H1 (cell line): ENCODE data around the gene GFI1B. TPM values are rescaled to one million over a fixed set of nuclear protein-coding genes. Genes with fewer than 3 reads are reported as not detected.

ENCODE experiments used
- BACH1 ChIP-seq: IDR thresholded peaks from 2 replicates; pipeline ENCODE4 v1.6.1; 2012; ENCODE audit warnings: low read length, improper control_type of control experiment
- BCL11A ChIP-seq, 2 experiments: IDR thresholded peaks; one replicate each; pipeline ENCODE4 v1.6.1; 2011; ENCODE audit warnings: low read depth in 2 of 2, low read length in 2 of 2, mild to moderate bottlenecking in 2 of 2
- CBX5 ChIP-seq: fragments of 300-800, 300-1000 bp; sonication (generic); IDR thresholded peaks from 2 replicates; pipeline ENCODE4 v1.7.1; 2016; ENCODE audit warnings: antibody characterized with exemption, low read length, low read depth
- CBX8 ChIP-seq: fragments of 300-800, 300-1000 bp; sonication (generic); IDR thresholded peaks from 2 replicates; pipeline ENCODE4 v1.7.1; 2016; ENCODE audit warnings: low read depth, low read length, borderline replicate concordance
- CEBPB ChIP-seq: IDR thresholded peaks from 2 replicates; pipeline ENCODE4 v1.6.1; 2012; ENCODE audit warnings: low read depth, low read length
- CTBP2 ChIP-seq: IDR thresholded peaks from 2 replicates; pipeline ENCODE4 v1.7.0; 2011; ENCODE audit warnings: borderline replicate concordance, mild to moderate bottlenecking, moderate library complexity, mixed read lengths, low read length; ENCODE audit not compliant: insufficient read depth, insufficient read length
- EP300 ChIP-seq, 2 experiments: IDR thresholded peaks; 1 replicate in 1 of 2; 2 replicates in 1 of 2; pipeline ENCODE4 v1.6.1; 2011 to 2012; ENCODE audit warnings: low read depth in 2 of 2, low read length in 2 of 2, mild to moderate bottlenecking in 2 of 2, borderline replicate concordance in 1 of 2, inconsistent platforms in 1 of 2, moderate library complexity in 1 of 2
- EZH2 ChIP-seq: fragments of 200-600 bp; sonication (generic); IDR thresholded peaks from 2 replicates; pipeline ENCODE4 v1.7.1; 2012; ENCODE audit warnings: low read depth, mild to moderate bottlenecking, moderate library complexity, low read length, inconsistent platforms; ENCODE audit not compliant: severe bottlenecking
- MAFK ChIP-seq: IDR thresholded peaks from 2 replicates; pipeline ENCODE4 v1.6.1; 2012; ENCODE audit warnings: low read depth, mild to moderate bottlenecking, improper control_type of control experiment, low read length
- NRF1 ChIP-seq: IDR thresholded peaks from 2 replicates; pipeline ENCODE4 v1.6.1; 2011; ENCODE audit warnings: mild to moderate bottlenecking, low read depth, low read length, improper control_type of control experiment
- POU5F1 ChIP-seq: IDR thresholded peaks from 2 replicates; pipeline ENCODE4 v1.6.1; 2011; ENCODE audit warnings: low read depth, mild to moderate bottlenecking, low read length, moderate library complexity
- RNF2 ChIP-seq: fragments of 200-900, 300-1000 bp; sonication (generic); IDR thresholded peaks from 2 replicates; pipeline ENCODE4 v1.7.1; 2016; ENCODE audit warnings: borderline replicate concordance, low read depth, mild to moderate bottlenecking, antibody characterized with exemption, low read length; ENCODE audit not compliant: poor library complexity, severe bottlenecking; ENCODE audit errors: missing control alignments
- RXRA ChIP-seq: IDR thresholded peaks from 2 replicates; pipeline ENCODE4 v1.6.1; 2011; ENCODE audit warnings: low read depth, mild to moderate bottlenecking, low read length, moderate library complexity; ENCODE audit not compliant: insufficient read depth
- SIN3A ChIP-seq, 2 experiments: IDR thresholded peaks in 1 of 2; conservative IDR thresholded peaks in 1 of 2; 2 replicates each; pipeline ENCODE4 v1.6.1; 2011 to 2012; ENCODE audit warnings: low read length in 2 of 2, improper control_type of control experiment in 1 of 2, low read depth in 1 of 2, mild to moderate bottlenecking in 1 of 2
- SP2 ChIP-seq: IDR thresholded peaks from 2 replicates; pipeline ENCODE4 v1.6.1; 2012; ENCODE audit warnings: mild to moderate bottlenecking, low read length, inconsistent platforms
- SRF ChIP-seq: IDR thresholded peaks from 2 replicates; pipeline ENCODE4 v1.6.1; 2011; ENCODE audit warnings: mild to moderate bottlenecking, low read depth, low read length, moderate library complexity
- TEAD4 ChIP-seq: IDR thresholded peaks from 2 replicates; pipeline ENCODE4 v1.6.1; 2012; ENCODE audit warnings: low read depth, low read length, inconsistent platforms, mixed read lengths
- YY1 ChIP-seq: IDR thresholded peaks from 2 replicates; pipeline ENCODE4 v1.6.1; 2011; ENCODE audit warnings: low read depth, mild to moderate bottlenecking, low read length
- ZNF274 ChIP-seq: IDR thresholded peaks from 2 replicates; pipeline ENCODE4 v1.7.0; 2012; ENCODE audit warnings: low read length, borderline replicate concordance; ENCODE audit errors: extremely low read depth
- polyA plus RNA-seq, 7 experiments: library from polyadenylated mRNA; depleted of rRNA in 3 of 7; stranded (reverse) in 5 of 7; unstranded in 2 of 7; fragments of >200 nt in 5 of 7; fragments of 200-250 nt in 2 of 7; gene quantifications; 1 replicate in 5 of 7; 2 replicates in 1 of 7; 4 replicates in 1 of 7; pipeline versions ENCODE4 v1.2.1 to v1.2.3, GENCODE V29; 2011 to 2013; ENCODE audit warnings: missing spikeins in 2 of 7, mixed read lengths in 2 of 7
- total RNA-seq: library from RNA; stranded (reverse); fragmentation: NEBNext Ultra II Directional; extraction: Animal tissue kit (Norgen Biotek cat#: 25700); gene quantifications from 2 replicates; pipeline ENCODE4 v1.2.1, GENCODE V29; 2021
- TF ChIP-seq, protein P1 (sequence below): IDR thresholded peaks from 2 replicates; pipeline ENCODE4 v1.6.1; 2012; ENCODE audit warnings: low read length, inconsistent platforms

Gene GFI1B
- total and polyA plus RNA-seq, 2 of the 8 experiments (the other 6 are each of a cell fraction or from before 2014, with no cell fraction given), result 0.09 to 0.11 TPM

DNA sequence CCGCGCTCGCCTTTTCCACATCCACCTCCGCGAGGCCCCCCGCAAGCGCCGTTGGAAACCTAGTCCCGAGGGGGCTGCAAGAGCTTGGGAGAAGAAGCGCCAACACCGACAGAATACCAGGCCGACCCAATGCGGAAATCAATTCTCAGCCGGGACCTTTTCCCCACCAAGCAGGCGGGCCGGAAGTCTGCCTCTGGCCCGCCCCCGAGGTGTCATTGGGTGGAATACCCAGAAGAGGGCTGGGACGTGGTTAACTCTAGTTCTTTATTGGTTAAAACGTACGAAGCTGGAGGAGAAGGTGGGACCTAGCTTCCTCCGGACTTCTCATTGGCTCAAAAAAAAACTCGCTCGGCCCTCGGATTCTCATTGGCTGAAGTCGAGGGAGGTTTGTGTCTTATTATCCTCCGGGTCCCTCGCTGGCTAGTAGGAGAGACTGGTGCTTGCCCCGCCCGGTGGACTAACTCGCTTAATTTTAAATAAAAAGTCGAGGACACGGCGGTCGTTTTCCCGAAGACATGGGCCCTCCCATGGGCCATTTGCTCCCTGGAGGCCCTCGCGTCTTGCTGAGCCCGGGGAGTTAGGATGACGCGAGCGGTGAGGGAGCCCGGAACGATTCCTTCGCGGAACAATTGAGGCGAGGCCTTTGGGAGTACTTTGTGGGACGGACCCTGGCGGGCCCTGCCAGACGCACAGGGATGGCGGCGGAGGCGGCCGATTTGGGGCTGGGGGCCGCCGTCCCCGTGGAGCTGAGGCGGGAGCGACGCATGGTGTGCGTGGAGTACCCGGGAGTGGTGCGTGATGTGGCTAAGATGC, 52.0 kb downstream of the GFI1B start, which contains the start of gene GTF3C5 (continued):
- TF ChIP-seq CBX8, result no peak
- TF ChIP-seq, protein P1, sequence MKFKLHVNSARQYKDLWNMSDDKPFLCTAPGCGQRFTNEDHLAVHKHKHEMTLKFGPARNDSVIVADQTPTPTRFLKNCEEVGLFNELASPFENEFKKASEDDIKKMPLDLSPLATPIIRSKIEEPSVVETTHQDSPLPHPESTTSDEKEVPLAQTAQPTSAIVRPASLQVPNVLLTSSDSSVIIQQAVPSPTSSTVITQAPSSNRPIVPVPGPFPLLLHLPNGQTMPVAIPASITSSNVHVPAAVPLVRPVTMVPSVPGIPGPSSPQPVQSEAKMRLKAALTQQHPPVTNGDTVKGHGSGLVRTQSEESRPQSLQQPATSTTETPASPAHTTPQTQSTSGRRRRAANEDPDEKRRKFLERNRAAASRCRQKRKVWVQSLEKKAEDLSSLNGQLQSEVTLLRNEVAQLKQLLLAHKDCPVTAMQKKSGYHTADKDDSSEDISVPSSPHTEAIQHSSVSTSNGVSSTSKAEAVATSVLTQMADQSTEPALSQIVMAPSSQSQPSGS, result 0 out of 2 replicates have a peak, but pooled peaks have one; percentile 25
- no peak for TF ChIP-seq TEAD4
- no peak for TF ChIP-seq CBX5
- TF ChIP-seq YY1, result peak; percentile 93
- TF ChIP-seq EP300 (IDR thresholded peaks at IDR 0.05; ENCODE audit: borderline replicate concordance in 1 of 2, low read depth in 2 of 2, low read length in 2 of 2), result peak in 1 of 2 experiments; percentile 42; a peak in 1 of 3 replicates
- TF ChIP-seq NRF1, result no peak
- TF ChIP-seq MAFK, result no peak
- no peak for TF ChIP-seq ZNF274
- no peak for TF ChIP-seq RNF2
- peak; percentile 57 to 86; a peak in 1 of 4 replicates for TF ChIP-seq SIN3A (conservative IDR thresholded peaks at IDR 0.05 in 1 of 2, IDR thresholded peaks at IDR 0.05 in 1 of 2; ENCODE audit: low read depth in 1 of 2, low read length in 2 of 2)
- no peak for TF ChIP-seq CTBP2
- TF ChIP-seq SP2, result peak; percentile 70
- no peak for TF ChIP-seq EZH2
- no peak for TF ChIP-seq RXRA
- no peak for TF ChIP-seq CEBPB
- no peak for TF ChIP-seq POU5F1
- TF ChIP-seq BCL11A (IDR thresholded peaks at IDR 0.05; ENCODE audit: low read depth in 2 of 2, low read length in 2 of 2), result no peak
- TF ChIP-seq BACH1, result no peak
- 0 out of 2 replicates have a peak, but pooled peaks have one; percentile 36 for TF ChIP-seq SRF
